HuH-7.5 (cell line): Measurements from ENCODE around the gene KDM3B.
A peak's percentile ranks its signal among the peaks of the same experiment; 100 is the strongest.
"Not testable (repeated sequence)": the region's sequence is repeated elsewhere in the genome, so short reads cannot be mapped to it uniquely, and the experiment has no call there.

Experiments used
- DNase-seq: peaks from one replicate; pipeline ENCODE4 v3.0.0; 2011; ENCODE audit warnings: low spot score

KDM3B gene, protein sequence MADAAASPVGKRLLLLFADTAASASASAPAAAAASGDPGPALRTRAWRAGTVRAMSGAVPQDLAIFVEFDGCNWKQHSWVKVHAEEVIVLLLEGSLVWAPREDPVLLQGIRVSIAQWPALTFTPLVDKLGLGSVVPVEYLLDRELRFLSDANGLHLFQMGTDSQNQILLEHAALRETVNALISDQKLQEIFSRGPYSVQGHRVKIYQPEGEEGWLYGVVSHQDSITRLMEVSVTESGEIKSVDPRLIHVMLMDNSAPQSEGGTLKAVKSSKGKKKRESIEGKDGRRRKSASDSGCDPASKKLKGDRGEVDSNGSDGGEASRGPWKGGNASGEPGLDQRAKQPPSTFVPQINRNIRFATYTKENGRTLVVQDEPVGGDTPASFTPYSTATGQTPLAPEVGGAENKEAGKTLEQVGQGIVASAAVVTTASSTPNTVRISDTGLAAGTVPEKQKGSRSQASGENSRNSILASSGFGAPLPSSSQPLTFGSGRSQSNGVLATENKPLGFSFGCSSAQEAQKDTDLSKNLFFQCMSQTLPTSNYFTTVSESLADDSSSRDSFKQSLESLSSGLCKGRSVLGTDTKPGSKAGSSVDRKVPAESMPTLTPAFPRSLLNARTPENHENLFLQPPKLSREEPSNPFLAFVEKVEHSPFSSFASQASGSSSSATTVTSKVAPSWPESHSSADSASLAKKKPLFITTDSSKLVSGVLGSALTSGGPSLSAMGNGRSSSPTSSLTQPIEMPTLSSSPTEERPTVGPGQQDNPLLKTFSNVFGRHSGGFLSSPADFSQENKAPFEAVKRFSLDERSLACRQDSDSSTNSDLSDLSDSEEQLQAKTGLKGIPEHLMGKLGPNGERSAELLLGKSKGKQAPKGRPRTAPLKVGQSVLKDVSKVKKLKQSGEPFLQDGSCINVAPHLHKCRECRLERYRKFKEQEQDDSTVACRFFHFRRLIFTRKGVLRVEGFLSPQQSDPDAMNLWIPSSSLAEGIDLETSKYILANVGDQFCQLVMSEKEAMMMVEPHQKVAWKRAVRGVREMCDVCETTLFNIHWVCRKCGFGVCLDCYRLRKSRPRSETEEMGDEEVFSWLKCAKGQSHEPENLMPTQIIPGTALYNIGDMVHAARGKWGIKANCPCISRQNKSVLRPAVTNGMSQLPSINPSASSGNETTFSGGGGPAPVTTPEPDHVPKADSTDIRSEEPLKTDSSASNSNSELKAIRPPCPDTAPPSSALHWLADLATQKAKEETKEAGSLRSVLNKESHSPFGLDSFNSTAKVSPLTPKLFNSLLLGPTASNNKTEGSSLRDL (N-terminal part only)

DNA sequence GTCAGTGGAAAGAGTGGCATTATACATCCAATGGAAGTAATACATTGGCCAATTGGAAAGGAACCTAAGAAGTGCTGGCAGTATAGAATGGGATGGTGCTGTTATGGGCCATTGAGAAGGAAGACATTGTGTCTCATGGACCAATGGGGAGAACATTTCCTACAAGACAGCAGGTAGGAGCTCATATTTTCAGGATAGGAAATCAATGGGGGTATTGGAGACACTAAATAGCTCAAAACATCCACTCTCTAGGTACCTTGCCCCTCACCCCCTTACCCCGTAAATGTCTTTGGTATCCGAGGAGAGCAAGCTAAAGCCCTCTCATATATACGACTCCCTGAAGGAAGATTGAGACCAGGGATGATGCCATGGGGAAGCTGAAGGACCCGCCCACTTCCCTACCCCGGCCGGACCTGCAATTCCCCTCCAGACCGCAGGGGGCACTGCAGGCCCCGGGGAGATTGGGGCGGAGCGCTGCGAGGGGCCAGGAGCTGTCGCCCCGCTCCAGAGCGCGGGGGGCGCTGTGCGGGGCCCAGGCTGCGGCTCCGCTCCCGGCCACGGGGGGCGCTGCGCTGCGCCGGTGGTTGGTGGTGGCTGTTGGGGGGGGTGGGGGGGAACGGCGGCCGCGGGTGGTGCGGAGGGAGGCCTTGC is at the start of gene KDM3B:
TSS of gene KDM3B (plus strand) at position 615 of the 651 bp plus-strand sequence. CDS start 111 bp downstream, outside the sequence.
- DNase-seq: peak; percentile 82

- DNase-seq: no peak
These were observed 49.1 kb upstream of the KDM3B start for GRCh38 chr5:138303372-138303771.

- DNase-seq: no peak
These were observed 46.7 kb upstream of the KDM3B start for GRCh38 chr5:138305797-138306196.

DNA sequence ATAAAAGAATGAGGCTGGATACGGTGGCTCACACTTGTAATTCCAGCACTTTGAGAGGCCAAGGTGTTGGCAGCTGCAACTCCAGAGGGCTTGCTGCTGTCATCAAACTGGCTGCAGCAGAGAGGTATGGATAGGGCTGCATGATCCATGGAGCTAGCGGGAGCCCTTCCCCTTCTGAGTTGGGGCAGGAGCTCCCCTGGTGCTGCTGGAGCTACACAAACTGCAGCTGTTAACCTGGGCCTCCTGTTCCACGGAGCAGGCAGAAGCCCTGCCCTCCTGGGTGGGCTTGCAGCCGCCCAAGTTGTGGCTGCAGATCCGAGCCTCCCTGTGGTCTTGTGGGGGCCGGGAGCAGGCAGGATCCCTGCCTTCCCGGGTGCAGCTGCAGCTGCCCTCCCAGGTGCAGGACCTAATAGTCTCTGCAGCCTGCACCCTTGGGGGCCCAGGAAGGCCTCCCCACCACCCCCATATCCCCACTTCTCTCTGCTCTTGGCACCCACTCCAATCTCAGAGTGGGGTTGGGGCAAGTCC is 36.7 kb upstream of the KDM3B start:
- DNase-seq: no peak

GRCh38 chr5:138316355-138316754 is 36.1 kb upstream of the KDM3B start:
- DNase-seq: no peak

- not testable (repeated sequence) for DNase-seq
These were observed 34.3 kb upstream of the KDM3B start for GRCh38 chr5:138318211-138318610.

DNA sequence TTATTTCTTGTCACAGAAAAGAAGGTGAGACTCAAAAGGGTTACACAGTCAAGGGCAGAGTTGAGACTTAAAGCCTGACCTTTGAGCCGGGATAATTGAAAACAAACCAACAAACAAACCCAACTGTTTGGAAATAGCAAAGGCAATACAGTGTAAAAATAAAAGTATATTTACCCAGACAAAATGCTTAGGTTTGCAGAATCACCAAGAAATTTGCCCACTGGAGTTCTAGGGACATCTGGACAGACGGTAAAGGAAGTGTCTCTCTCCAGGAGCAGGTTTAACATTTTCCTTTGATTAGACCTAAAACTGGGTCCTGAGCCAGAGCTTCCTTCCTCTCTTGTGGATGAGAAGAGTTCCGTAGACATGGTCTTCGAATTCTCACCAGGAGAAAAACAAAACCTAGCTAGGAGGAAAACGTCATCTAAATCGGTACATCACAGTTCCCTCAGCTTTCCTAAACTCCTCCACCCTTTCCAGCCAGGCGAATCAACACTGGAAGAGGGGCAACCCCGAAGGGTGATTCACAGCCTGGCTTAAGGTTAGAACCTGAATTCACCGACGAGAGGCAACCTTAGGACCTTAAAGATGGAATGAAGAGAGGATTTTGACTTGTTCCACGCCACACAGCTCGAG is 21.6 kb upstream of the KDM3B start:
- peak; percentile 2 for DNase-seq

- peak; percentile 87 for DNase-seq
These were observed 20.8 kb upstream of the KDM3B start, which contains the start of gene CDC25C for GRCh38 chr5:138331449-138332368. Gene CDC25C, minus strand, starts transcription at chr5:138331804. Its CDS starts 624 bp downstream, at chr5:138331180.

DNA sequence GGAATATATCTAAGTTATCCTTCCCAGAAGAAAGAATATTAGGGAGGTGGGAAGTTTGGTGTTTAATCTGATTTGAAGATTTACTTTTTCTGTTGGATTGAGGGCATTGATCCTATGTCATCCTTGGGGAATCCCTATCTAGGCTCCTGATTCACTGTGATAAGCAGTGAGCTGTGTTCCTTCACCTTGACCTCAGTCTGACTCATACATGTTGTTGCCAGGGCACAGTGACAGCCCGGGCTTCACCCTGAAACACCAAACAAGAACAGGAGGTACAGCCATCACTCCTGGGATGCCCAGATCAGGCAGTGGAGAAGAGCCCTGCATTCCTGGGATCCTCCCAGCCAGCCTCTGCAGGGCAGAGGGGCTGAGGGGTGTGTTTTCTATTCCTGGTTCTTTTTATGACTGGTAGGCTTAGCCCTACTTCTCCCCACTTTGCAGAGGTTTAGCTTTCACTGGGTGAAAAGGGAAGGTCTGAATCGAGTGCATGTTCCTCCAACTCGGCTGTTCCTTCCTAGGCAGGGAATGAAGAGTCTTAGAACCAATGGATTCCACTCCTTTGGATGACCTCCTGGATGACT is 17.5 kb upstream of the KDM3B start:
- DNase-seq: no peak

DNA sequence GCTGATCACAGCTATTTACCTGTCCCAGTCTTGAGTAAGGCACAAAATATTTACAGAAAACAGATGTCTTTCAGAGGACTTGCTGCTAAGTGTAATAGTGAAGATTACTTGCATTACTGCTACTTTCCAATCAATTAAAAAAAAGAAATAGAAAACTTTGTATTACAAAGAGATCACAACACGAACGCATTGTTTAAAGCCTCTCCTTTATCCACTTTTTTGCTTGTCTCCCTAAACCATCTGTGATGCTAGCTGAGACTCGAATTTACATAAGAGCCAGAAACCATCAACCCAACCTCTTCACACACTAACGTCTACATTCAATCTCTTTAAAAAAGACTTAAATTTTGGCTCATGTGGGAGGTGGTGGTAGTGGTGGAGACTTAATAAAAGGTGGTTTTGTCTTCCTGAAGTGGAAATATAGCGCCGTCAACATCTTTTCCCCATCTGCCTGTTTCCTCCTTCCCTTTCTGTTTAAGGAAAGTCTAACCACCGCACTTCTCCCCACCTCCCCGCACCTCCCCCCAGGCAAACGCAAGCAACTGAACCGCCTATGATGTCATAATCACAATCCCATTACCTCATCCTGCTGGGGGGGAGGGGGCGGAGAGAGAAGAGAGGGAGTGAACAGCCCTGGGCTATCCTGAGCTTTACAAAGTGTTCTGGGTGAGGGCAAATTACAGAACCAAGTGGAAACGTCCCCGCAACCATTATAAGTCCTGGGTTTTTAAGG is 15.4 kb upstream of the KDM3B start:
- peak; percentile 68 for DNase-seq

DNA sequence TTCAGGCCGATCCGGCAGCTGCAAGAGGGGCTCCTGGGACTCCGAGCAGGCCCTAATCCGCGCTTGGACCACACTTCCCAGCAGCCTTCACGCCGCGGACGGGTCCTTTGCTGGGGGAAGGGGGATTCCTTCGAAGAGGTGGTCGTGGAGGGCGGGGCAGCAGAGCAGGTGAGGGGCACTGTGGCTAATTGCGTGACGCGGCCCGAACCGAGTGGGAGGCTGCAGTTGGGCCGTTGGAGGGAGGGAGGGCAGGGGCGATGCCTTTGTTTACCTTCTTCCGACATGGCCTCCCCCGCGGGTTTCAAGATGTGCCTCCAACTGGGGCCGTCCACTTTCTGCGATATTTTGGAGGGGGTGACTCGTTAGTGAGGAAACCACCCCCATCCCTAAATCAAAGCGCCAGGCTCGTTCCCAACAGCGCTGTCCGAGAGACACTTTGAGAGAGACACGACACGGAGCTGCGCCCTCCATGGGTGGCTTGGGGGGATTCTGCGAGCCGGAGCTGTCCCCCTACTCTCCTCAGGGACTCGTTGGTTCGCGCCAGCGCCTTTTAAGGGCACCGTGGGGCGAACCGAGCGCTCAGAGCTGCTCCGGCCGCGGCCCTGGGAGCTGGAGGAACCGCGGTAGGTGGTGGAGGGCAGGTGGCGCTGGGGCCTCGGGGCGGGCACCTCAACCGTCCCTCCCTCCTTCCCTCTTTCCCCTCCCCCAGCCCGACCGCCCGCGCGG is 14.6 kb upstream of the KDM3B start, which contains the start of gene FAM53C:
TSS of gene FAM53C (plus strand) at position 582 of the 726 bp plus-strand sequence. CDS start 3,070 bp downstream, outside the sequence.
- peak; percentile 76 for DNase-seq

DNA sequence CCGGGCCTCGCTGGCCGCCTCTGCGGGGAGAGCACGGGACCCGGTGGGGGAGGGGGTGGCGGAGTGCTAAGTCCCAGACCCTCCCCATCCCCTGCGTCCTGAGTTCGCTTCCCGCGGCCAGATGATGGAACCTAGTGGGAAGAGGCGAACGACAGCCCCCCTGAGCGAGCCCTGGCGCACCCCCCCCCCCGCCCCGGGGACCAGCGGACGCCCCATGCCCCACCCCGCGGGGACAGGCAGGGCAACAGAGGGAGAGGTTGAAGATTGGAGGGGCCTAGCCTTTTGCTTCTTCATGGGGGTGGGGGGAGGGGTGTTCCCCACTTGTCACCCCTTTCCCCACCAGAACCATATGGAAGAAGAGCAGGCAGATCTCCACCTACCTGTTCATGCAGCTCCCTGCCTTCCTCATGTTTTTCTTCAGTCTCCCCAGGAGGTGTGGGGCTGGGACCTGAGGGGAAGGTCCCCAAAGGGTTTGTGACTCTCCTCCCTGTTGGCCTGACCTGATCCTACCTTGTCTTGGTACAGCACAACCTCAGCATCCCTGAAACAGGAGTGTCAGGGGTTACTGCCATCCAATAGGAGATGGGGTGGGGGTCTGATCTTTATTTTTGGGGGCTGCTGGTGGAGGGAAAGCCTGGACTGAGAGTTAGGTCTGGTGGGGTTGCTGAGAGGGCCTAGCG is 13.9 kb upstream of the KDM3B start:
- no peak for DNase-seq

DNA sequence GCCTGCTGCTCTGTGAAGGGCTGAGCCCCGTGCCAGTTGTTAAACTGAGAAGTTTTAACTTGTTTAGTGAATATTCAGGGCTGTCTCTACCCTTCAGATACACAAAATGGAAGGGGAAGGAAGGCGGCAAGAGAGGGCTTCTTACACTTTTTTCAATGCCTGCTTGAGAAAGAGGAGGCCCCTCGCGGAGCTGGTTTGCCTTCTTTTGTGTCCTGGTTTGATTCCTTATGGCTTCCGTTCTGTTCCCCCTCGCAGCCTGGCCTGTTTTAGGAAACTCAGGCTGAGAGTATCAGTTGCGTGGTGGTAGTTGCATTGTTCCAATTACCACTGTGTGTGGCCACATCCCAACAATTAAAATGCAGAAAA is 13.4 kb upstream of the KDM3B start:
- DNase-seq: no peak

- DNase-seq: no peak
These were observed 13.0 kb upstream of the KDM3B start for GRCh38 chr5:138339464-138339863.

DNA sequence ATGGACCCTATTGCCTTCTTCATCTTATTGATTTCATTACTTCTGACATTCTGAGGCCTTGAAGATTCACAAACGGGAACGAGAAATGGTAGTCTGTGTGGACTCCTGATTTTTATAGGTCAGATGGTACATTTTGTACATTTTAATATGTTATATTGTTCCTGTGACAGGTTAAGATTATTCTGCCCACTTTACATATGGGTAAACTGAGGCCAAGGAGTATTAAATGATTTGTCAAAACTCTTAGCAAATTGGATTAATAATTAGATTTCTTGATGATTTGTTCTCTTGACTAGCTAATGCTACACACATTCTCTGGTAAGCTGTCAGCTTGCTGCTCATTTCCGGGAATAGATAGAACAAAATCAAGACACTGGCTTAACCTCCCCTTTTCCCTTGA is 12.5 kb upstream of the KDM3B start:
- DNase-seq: no peak

DNA sequence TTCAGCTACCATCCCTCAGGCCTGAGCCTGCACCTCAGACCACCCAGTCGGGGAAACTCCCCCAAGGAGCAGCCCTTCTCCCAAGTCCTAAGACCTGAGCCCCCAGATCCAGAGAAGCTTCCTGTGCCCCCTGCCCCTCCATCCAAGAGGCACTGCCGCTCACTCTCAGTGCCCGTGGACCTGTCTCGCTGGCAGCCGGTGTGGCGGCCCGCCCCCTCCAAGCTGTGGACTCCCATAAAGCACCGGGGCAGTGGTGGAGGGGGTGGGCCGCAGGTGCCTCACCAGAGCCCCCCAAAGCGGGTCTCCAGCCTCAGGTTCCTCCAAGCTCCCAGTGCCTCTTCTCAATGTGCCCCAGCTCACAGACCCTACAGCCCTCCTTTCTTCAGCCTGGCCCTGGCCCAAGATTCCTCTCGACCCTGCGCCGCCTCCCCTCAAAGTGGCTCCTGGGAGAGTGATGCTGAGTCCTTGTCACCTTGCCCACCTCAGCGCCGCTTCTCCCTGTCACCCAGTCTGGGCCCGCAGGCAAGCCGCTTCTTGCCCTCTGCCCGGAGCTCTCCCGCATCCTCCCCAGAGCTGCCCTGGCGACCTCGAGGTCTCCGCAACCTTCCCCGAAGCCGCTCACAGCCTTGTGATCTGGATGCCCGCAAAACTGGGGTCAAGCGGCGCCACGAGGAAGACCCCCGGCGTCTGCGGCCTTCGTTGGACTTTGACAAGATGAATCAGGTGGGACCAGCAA is 7.4 kb upstream of the KDM3B start:
- DNase-seq: no peak
